Right lobe of liver (tissue), 4 donors: ENCODE data around the gene OBP2A.

Experiments used
- CTCF ChIP-seq, 4 donors: fragments of 200-600 bp in 3 of 4; fragments of 450-650 bp in 1 of 4; IDR thresholded peaks; one replicate each; pipeline versions ENCODE4 v1.5.1 to v1.8.0; 2016 to 2022; ENCODE audit warnings: antibody characterized with exemption in 4 of 4, mild to moderate bottlenecking in 2 of 4
- POLR2A ChIP-seq: fragments of 450-650 bp; IDR thresholded peaks from one replicate; pipeline ENCODE4 v1.6.1; 2017; ENCODE audit warnings: antibody characterized with exemption, mild to moderate bottlenecking
- donor health status: DM: no; HTN: no; CAD: no.
- donor health status: DM: no; HTN: no; CAD: no.
- donor health status: DM: no; HTN: yes; CAD: no.

GRCh38 chr9:135580664-135581380 is 34.9 kb downstream of the OBP2A start:
- no peak for TF ChIP-seq CTCF (IDR thresholded peaks at IDR 0.05)
- TF ChIP-seq POLR2A, result no peak
